ENCODE measurements around the gene SFT2D3.

- TF ChIP-seq CTCF (IDR thresholded peaks at IDR 0.05; ENCODE audit: low read depth, low read length, poor library complexity, severe bottlenecking) (no peak), EZH2phosphoT487 (IDR thresholded peaks at IDR 0.05; ENCODE audit: borderline replicate concordance, low read length) (no peak)
Measured at GRCh38 chr2:127671557-127672302, 29.6 kb upstream of the SFT2D3 start.
